Measurements from ENCODE around the gene RNU1-3.
"Not testable (repeated sequence)": the region's sequence is repeated elsewhere in the genome, so short reads cannot be mapped to it uniquely, and the experiment has no call there.

The RNU1-3 gene

DNA sequence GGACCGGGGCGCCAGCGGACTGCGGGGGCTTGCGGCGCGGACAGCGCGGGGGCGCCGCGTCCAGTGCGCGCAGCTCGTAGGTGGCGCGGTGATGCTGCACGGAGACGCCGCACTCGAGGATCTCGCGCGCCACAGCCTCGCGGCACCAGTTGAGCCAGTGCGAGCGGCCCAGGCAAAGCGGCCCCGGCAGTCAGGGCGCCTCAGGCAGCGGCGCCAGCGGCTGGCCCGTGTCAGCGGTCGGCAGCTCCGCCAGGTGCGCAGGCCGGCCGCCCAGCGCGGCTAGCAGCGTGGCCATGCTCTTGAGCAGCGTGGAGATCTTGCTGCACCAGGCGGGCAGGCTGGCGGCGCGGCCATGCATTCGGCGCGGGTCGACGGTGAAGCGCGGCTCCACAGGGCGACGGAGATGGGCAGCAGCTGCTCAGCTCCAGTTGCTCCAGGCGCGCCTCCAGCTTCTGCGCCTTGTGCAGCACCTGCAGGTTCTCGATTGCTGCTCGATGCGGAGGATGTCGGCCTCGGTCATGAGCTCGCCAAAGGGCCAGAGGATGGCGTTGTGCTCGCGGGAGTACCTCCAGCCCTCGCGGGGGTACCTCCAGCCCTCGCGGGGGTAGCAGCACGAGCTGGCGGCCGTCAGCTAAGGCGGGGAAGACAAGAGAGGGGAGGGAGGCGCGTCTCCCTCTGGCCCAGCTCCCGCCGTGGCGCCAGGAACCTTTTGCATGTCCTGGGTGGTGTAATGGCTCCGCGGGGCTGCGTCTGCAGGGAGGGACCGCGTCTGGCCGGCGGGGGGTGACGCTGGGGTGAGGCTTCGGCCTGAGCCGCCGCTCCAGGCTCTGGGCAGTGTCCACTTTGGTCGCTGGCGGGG lies 26.9 kb upstream of the RNU1-3 start:
- not testable (repeated sequence) for DNase-seq

DNA sequence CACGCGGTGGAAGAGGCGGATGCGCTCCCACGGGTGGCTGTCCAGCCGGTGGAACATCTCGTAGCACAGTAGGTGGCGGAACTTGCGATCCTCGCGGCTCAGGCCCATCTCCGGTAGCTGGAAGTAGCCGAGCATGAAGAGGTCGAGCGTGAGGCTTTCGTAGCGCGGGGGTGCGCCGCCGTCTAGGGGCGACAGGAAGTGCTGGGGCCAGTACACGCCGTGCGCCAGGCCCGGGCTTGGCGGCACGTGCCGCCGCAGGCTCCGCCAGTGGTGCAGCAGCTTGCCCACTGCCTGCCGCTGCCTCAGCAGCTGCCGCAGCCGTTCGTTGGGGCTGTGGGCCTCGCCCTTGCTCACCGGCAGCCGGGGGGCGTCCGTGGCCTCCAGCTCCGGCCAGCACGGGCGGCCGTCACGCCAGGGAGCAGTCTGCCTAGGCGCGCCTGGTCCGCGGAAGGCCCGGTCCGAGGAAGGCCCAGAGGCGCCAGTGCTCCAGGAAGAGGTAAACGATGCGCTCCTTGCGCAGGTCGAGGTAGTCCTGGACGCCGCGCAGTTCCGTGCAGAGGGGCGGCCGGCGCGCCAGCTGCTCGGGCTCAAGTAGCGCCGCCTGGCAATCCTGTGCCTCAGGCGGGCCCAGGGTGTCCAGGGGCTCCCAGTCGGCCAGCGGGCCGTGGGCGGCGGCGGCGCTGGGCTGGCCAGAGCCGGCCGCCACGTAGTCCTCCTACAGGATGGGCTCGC lies 26.1 kb upstream of the RNU1-3 start:
- not testable (repeated sequence) for DNase-seq

DNA sequence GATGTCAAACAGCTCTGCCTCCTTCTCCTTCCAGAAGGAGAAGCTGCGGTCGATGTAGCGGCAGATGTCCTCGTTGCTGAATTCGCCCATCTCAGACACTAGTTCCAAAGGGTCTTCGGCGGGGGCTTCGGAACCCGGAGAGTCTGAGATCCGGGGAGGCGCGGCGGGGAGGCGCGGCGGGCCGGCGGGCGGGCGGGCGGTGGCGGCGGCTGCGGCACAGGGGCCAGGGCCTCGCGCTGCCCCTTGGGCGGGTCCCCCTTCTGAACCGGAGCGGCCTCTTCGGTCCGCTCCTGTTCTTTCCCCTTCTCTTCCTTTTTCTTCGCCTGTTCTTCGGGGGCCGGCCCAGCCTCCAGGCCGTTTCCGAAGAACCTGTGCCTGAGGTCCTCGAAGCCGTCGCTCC lies 25.5 kb upstream of the RNU1-3 start:
- not testable (repeated sequence) for DNase-seq

DNA sequence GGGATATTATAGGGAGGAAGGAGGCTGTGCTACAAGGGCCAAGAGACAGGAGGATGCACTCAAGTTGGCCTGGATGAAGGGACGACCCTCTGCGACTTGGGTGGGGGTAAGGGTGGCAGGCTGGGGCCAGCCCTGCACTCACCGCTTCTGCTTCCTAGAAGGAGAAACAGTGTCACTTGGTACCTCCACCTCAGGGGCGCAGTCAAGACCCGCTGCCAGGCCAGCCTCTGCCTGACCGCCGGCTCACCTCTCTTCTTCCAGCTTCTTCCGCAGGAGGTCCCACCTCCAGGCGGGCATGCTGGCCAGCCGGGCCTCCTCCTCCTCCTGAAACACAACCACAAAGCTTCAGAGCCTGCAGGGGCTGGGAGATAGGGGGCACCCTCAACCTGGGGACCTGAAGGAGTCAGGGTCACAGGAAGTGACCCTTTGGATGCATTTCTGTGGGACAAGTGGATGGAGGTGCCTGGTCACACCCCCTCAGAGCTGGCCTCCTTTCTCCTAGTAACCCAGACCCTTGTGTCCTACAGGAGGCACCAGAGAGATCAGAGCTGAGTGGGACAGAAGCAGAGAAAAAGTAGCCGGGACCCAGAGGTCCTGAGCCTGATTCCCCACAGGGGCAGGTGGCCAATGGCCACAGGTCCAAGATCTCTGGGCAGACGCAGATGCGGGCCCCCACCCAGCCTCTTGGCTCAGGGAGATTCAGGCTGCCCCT lies 24.4 kb upstream of the RNU1-3 start:
- not testable (repeated sequence) for DNase-seq

DNA sequence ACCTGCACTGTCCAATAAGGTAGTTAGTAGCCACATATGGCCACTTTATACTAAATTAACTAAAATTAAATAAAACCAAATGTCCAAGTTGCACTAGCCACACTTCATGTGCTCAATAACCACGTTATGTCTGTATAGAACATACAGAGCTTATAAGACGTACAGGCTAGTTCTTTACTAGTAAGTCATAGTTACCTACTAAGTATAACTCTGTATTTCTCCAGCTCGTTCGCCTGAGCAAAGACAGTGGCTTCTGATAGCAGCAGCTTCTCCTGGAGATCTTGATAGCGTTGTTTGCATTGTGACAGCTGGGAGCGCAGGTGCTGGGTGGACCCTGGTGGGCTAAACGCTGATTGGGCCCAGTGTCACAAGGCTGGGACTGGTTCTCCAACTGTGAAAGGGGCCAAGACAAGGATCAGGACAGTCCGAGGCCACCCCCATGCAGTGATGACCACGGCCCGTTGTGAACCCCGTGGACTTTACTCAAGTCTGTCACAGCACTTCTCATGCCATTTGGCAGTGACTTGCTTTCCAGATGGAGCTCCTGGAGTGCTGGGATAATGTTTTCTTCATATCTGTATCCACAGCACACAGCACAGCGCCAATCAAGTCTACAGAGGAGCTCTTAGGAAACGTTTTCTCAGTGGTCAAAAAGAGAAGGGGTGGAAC lies 20.5 kb upstream of the RNU1-3 start:
- DNase-seq = not testable (repeated sequence)

DNA sequence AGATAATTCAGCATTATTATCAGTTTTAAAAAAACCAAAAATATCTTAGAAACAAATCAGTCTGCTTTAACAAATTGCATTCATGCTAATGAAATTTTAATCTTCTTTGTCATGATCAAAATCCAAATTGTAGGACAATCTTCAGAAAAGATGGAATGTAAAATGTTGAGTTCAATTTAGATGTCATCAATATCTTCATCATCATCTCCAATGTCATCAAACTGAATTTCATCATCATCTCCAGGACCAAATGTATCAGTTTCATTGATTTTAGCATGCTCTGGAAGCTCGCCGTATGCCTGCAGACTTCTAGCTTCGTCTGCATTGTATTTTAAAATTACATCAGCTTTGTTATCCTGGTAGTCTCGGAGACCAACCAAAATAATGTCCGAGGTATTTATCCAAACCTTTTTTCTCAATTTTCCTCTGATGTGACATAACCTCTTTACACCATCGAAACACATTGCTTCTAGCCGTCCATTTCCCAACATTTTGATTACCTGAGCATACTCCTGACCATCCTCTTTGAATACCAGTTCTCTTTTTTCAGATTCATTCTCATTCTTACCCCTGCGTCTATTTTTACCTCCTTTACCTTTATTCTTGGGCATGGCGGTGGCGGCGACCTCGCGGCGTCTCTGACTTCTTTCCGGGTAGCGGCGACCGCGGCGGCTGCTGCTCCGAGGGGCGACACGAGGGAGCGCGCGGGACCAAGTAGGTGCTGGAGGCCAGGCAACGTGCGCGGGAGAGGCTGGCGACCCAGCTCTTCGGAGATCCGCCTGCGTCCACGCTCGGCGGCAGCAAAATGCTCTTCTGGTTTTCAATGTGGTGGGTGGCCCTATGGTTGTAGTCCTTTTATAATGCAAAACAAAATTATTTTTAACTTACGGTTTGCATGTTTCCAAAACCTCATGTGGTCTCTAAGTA lies 19.0 kb upstream of the RNU1-3 start:
- DNase-seq = not testable (repeated sequence)

DNA sequence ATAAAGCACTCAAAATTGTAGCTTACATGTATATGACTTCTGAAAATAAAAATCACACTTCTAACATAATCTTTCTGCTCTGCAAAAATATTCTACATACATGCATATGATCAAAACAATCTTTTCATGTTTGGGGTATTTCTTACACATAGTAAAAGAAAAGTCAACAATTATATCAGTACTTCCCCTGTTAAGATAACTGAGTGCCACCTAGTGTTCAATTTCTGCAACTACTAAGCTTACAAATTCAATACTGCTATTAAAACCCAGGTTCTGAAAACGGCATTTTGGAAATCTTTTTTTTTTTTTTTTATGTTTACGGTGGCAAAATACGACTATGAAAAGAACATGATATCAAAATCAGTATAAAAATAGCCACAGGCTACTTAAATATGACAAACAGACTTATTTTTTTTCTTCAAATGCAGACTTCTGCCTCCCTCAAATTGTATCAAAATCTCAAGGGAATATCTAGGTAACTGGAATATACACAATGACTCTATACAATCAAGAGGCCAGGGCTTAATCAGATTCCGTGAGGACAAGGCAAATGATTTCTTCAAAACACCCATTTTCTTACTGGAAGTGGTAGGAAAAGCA lies 18.1 kb upstream of the RNU1-3 start:
- peak; percentile 7 for DNase-seq

DNA sequence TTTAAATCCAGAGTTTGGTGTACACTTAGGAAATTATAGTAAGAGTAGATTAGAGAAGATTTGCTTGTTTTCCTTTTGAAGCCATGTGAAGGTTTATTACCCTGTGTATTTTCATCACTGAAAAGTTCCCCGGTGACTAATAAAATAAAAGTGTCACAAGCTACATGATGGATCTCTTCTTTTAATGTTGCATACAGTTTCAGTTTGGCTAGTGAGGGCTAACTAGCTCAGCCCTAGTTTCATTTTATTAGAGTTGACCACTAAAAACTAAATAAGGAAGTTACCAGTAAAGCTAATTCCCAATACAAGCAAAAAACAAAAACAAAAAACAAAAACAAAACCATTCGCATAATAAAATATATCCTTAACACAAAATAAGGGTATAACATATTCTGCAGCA lies 17.4 kb upstream of the RNU1-3 start:
- not testable (repeated sequence) for DNase-seq

DNA sequence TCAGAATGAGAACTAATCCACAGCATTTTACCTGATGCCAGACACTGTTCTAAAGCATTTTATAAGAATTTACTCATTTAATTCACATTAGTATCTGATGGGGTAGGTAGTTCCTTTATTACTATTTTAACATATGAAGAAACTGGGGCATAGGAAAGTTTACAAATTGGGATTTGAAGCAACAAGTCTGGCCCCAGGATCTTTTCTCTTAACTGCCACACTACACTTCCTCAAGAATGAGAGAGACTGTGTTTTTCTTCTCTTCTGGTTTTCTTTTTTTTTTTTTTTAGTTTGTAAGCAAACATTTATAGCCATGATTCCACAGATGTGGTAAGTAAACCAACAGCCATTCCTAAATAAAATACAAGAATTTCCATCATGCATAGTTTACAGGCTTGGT lies 16.1 kb upstream of the RNU1-3 start:
- DNase-seq = not testable (repeated sequence)

DNA sequence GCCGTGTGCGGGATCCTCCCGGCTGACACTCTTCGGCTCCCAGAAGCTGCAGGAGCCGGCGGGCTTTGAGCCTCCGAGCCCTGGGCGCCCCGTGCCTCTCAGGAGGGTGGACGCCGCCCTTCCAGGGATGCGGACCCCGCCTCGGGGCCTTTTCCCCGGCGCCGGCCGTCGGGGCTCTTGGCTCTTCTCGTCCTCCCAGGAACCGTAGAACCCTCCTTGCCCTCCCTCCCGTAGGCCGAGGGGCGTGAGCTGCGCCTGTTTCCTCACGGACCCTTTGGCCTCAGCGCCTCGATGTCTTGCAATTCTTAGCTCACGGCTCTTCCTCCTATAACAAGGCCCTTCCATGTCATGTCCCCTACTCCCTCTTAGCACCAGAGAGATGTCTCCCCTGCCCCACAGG lies 13.6 kb upstream of the RNU1-3 start:
- DNase-seq = not testable (repeated sequence)

DNA sequence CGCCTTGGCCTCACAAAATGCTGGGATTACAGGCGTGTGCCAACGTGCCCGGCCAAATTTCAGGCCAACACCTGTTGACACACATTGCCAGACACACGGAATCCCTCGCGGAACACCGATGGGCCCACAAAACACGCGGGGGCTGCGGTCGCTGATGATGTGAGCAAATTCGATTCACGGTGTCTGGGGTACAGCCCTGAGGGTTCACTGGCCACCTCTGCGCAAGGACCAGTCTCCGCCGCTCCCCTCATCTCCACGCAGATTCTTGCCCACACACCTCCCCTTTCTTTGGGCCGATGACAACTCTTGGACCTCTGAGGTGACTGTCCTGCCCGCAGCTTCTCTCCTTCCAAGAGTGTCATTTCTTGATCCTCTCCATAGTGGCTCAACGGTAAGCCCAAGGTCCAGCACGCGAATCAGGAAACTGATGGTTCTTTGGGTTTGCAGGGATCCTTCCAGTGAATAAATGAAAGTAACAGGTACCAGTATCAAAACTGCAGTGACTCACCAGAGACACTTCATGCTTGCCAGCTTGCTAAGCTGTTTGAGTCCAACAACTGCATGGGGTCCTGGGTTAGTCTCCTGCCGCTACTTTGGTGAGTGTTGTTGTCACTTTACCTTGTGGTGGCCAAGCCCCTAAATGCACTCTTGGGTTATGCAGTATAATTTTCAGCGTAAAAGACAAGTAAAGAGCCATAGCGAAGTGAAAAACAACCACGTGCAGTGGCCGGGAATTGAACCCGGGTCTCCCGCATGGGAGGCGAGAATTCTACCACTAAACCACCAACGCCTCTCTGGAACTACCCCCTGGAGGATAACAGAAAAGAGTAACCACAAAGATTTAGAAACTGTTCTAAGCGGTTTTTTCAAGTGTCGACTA lies 11.0 kb upstream of the RNU1-3 start:
- DNase-seq = peak; percentile 72

DNA sequence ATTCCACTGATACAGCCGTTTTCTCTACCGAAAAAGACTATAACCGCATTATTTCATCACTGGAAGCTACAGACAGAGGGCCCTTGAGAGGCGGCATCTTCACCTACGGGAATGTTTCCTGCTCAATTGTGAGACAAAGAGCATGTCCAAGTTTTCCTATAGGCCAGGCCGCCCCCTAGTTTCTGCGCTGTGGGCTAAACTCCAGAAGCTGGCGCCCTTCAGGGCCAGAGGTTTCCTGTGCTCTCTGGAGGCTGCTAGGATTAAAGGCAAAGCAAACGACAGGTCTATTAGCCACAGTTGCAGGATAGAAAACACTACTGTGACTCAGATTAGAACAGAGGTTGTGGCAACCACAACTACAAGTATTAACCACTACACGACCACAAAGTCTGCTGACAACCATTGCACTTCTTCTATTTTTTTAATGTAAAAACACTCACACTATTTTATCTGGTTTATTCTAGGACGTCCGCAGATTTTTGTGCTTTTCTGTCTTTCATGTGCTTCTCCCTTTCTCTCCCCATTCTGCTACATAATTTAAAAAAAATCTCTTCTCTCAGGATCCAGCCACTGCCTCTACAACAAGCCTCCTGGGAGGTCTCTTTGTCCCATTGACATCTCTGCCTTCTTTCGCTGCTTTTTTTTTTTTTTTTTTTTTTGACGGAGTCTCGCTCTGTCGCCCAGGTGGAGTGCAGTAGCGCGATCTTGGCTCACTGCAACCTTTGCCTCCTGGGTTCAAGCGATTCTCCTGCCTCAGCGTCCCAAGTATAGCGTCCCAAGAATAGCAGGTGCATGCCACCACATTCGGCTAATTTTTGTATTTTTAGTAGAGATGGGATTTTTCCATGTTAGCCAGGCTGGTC lies 10.1 kb upstream of the RNU1-3 start:
- DNase-seq = not testable (repeated sequence)

DNA sequence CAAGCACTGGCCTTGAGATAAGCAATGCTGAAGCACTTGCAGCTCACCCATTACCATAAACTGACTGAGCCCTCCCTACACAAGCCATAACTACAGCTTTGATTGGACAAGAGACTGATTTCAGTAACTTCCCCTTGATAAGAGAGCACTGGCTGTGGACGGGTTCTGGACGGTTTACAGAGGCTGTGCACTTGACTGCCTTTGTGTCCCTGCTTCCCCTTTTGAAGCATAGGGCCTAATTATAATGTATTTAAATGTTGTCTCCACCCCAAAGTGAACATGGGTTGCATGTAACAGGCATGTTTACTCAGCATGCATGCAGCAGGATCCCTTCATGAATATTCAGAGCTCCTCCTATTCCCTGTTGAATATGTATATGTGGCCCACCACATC lies 8.4 kb upstream of the RNU1-3 start:
- DNase-seq = not testable (repeated sequence)

DNA sequence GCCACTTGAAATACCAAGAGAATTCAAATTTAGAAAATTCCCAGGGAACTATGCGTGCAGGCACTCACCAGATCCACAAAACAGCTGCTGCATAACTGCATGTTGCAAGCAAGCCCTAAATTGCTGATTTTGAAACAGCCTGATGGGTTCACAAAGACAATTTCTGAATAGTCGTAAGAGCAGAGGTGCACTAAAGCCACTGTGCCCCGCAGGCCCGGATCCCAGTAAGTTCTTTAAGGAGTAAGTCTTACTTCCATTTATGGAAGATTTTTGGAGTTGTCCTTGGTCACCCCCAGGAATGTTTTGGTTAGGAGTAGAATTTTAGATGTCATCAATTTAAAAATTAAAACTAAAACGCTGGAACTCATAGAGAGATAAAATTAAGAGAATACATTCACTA lies 7.2 kb upstream of the RNU1-3 start:
- DNase-seq = not testable (repeated sequence)

DNA sequence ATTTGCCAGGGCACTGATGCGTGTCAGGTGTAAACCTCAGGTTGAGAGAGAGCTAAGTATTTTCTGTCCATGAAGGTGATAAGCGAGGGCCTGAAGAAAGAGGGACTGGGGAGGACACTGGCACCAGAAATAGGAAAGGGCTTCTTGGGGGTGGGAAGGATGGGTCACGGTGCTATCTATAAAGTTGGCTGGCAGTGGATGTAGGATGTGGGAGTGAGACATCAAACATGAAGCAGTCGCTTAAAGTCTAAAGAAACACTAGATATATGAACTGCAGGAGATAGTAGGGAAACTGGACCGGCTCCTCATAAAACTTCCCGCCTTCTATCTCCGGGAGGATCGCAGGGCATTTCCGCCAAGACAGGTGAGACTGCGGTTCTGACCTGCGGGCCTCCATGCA lies 912 bp downstream of the RNU1-3 start:
- not testable (repeated sequence) for DNase-seq

DNA sequence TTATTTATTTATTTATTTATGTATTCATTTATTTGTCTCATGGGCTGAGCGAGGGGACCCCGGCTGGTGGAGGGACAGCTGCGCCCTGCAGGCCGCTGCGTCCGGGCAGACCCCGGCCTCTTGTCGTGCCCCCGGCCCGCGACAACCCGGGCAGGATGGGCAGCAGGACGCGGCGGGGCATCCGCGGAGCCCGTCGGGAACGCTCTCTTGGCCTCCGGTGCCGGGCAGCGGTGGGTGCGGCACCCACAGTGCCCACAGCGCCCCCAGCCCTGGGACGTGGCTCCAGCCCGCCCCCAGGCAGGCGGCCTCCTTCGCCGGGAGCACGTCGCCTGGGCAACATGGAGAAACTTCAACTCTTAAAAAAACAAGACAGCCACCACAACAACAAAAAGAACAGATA lies 8.5 kb downstream of the RNU1-3 start:
- not testable (repeated sequence) for DNase-seq

DNA sequence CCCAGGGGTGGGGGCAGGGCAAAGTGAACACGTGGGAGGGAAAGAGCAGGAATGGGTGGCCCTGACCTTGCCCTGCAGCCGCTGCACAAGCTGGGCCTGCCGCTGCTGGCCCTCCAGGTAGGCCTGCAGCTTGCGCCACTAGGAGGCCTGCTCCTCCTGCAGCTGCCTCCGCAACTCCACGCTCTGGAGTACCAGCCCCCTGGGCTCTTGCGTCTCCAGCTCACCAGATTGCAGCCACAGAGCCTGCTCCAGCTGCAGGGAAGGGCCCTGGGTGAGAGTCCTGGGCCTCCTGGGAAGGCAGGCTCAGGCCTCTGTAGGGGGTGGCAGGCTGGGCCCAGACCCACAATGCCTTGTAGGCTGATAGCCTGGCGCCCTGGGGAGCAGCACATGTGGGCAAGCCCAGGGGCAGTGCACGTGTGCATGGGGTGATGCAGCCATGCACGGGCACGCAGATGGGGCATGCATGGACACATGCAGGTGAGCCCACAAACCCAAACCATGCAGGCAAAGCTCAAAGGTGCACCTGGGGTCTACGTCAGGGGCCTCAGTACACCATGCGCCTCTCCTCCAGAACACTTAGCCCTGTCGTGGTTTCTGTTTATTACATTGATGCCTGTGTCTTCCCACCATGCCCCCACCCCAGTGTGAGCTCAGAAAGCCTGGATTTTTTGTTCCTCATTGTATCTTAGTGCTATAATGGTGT lies 9.6 kb downstream of the RNU1-3 start:
- not testable (repeated sequence) for DNase-seq

DNA sequence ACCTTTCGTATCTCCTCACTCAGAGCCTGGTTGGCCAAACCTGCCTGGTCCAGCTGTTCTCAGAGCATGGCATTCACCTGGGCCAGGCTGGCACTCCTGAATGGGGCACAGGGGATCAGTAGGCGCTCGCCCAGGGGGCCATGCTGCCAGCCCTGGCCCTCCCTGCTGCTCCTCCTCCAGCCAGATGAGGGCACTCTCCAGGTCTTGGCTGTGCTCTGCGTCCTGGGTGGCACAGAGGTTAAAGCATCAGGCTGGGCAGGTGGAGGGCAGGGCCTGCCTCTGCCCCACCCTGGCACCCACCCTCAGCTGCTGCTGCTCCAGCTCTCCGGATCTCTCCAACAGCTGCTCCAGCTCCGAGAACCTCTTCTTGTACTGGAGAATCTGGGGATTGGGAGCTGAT lies 10.2 kb downstream of the RNU1-3 start:
- DNase-seq = not testable (repeated sequence)

DNA sequence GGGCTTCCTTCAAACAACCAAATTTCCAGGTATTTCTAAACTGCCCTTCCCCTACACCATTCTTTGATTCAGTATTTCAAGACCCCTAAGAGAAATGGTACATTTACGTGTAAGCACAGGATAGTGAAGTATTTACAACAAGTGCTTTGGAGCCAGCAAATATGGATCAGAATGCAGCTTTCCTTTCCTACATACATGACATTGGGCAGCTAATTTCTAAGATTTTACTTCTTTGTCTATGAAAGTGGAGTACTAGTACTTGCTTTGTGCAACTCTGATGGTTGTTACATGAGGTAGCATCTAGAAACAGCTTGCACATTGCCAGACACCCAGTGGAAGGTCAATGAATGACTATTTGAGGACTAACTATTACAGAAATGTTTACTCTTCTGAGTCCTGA lies 15.2 kb downstream of the RNU1-3 start:
- DNase-seq = not testable (repeated sequence)
